Natural killer cell (primary cell): ENCODE data around the gene TRMT44. TPM values are rescaled to one million over a fixed set of nuclear protein-coding genes. Genes with fewer than 3 reads are reported as not detected.

Experiments used
- ATAC-seq, 3 donors: fragments of 150-1000 bp in 2 of 3; fragments of 200-7000 bp in 1 of 3; cut with Tn5 transposase; 1 replicate in 1 of 3; 2 replicates in 2 of 3; pipeline ENCODE4 v1.10.0; 2021; ENCODE audit warnings: mild to moderate bottlenecking in 2 of 3, moderate library complexity in 2 of 3
- DNase-seq, 2 donors: peaks; one replicate each; pipeline versions ENCODE4 v3.0.0 to v3.0.0-alpha.2; 2013 to 2021; ENCODE audit warnings: mixed read lengths in 1 of 2
- H3K27ac ChIP-seq: one replicate; pipeline ENCODE4 v1.5.1; 2013; ENCODE audit warnings: mild to moderate bottlenecking, low read length
- H3K27me3 ChIP-seq: one replicate; pipeline ENCODE4 v1.6.1; 2013; ENCODE audit warnings: low read length; ENCODE audit not compliant: control insufficient read depth, insufficient read depth
- H3K36me3 ChIP-seq: one replicate; pipeline ENCODE4 v1.6.1; 2013; ENCODE audit warnings: low read length; ENCODE audit not compliant: control insufficient read depth, insufficient read depth
- H3K4me1 ChIP-seq: one replicate; pipeline ENCODE4 v1.6.1; 2013; ENCODE audit warnings: low read length; ENCODE audit not compliant: control insufficient read depth, insufficient read depth
- H3K4me3 ChIP-seq: one replicate; pipeline ENCODE4 v1.5.1; 2013; ENCODE audit warnings: low read length
- H3K9me3 ChIP-seq: one replicate; pipeline ENCODE4 v1.6.1; 2013; ENCODE audit warnings: low read length; ENCODE audit not compliant: control insufficient read depth, insufficient read depth
- H3K27ac Mint-ChIP-seq, 2 donors: one replicate each; pipeline ENCODE4 v1.8.0; 2022; ENCODE audit warnings: mild to moderate bottlenecking in 2 of 2, mixed read lengths in 2 of 2, moderate library complexity in 1 of 2
- H3K27me3 Mint-ChIP-seq, 2 donors: one replicate each; pipeline ENCODE4 v1.8.0; 2022; ENCODE audit warnings: low read depth in 2 of 2, mixed read lengths in 2 of 2
- H3K36me3 Mint-ChIP-seq: one replicate; pipeline ENCODE4 v1.8.0; 2022; ENCODE audit warnings: mixed read lengths
- H3K4me1 Mint-ChIP-seq, 2 donors: one replicate each; pipeline ENCODE4 v1.8.0; 2022; ENCODE audit warnings: mixed read lengths in 2 of 2
- H3K4me3 Mint-ChIP-seq: one replicate; pipeline ENCODE4 v1.8.0; 2022; ENCODE audit warnings: mild to moderate bottlenecking, moderate library complexity, mixed read lengths
- H3K9me3 Mint-ChIP-seq, 2 donors: one replicate each; pipeline ENCODE4 v1.8.0; 2022; ENCODE audit warnings: mixed read lengths in 2 of 2
- CTCF ChIP-seq: fragments of 200-600 bp; IDR thresholded peaks from one replicate; pipeline ENCODE4 v1.8.0; 2022; ENCODE audit warnings: antibody characterized with exemption
- WGBS: methylation state at CpG from one replicate; pipeline ENCODE4 v1.1.7; 2013; ENCODE audit warnings: missing lambda C conversion rate; ENCODE audit not compliant: insufficient coverage; 5-methylcytosine and 5-hydroxymethylcytosine counted together
- intact Hi-C: fragments of 100-400 bp; cut with micrococcal nuclease; formaldehyde crosslinking; loops from one replicate; pipeline ENCODE4 v1.14.2; 2022
- total RNA-seq, 4 donors: library from RNA; stranded (reverse); fragments of 120-200 nt in 1 of 4; gene quantifications; one replicate each; pipeline versions ENCODE4 v1.2.3 to v1.2.4, GENCODE V29; 2013 to 2022

TRMT44 gene
- total RNA-seq, 3 donors from 2014 or later (not counting 1 experiment from before 2014, with no cell fraction given), result 24.4 to 37.5 (median 34.3) TPM

DNA sequence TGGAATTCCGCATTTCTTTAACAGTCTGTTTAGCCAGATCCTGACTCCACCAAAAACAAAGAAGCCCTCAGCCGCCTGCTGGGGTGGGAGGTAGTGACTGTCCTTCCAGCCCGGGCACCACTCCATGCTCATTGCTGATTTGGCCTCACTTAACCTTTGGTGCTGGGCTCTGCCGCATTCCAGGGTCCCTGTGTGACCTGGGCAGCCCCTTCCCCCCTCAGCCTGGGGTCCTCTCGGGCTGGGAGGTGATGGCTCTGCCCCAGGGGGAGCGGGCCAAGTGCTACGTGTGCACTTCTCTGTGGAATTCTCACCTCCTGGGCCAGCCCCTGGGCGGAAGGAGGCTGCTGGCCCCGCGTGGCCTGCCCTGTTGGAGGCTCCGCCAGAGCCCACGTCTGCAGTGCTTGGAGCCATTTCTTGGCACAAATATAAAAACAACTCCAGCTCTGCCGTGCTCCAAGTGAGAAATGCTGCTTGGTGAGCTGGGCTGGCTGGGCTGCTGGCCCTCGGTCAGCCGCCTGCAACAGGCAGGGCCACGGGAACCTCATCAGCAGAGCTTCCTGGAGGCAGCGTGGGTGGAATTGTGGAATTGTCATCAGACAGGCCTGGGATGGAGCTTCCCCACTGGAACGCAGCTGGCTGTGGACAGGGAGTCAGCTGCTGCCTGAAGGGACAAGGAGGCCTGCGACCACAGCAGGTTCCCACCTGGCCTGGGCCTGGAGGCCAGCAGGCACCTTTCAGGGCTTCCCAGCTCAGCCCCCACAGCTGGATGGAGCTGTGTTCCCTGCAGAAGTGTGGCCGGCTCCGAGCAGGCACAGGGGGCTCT is 66.0 kb downstream of the TRMT44 start:
- Mint-ChIP-seq H3K27ac (no peak overlapping the region), H3K36me3 (no peaks in the 10 kb centered on the region), H3K4me3 (no peak overlapping the region), H3K27me3 (no peaks in the 10 kb centered on the region), H3K9me3 (no peaks in the 10 kb centered on the region), H3K4me1 (no peaks in the 10 kb centered on the region)
- Histone ChIP-seq H3K4me1 (no peaks in the 10 kb centered on the region), H3K27ac (no peak overlapping the region), H3K27me3 (no peaks in the 10 kb centered on the region), H3K9me3 (no peaks in the 10 kb centered on the region), H3K4me3 (no peak overlapping the region), H3K36me3 (no peaks in the 10 kb centered on the region)
- no peak for DNase-seq
- no peak for TF ChIP-seq CTCF
- intact Hi-C loops, result no loop called here
- 75% methylated on average over 21 of the region's 21 CpGs for WGBS
- no peak for ATAC-seq

DNA sequence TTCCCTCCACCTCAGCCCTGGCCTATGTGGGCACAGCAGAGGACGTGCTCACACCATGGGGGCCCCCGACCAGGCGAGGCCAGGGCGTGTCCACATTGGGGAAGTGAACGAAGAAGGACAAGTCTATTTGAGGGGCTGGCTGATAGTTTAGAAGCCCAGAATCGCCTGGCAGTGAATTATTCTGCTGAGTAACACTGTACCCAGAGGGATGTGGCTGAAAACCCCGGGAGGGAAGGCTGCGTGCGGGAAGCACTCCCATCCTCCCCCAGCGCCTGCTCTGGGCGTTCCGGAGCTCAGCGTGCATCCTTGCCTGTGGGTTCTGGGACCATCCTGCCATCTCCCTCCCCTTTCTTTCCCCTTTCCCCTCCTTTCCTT is 66.6 kb downstream of the TRMT44 start:
- no peak overlapping the region for H3K4me3 Mint-ChIP-seq
- no peaks in the 10 kb centered on the region for H3K36me3 Mint-ChIP-seq
- Histone ChIP-seq H3K27me3 (no peaks in the 10 kb centered on the region), H3K27ac (no peak overlapping the region), H3K4me1 (no peaks in the 10 kb centered on the region), H3K4me3 (no peak overlapping the region), H3K9me3 (no peaks in the 10 kb centered on the region), H3K36me3 (no peaks in the 10 kb centered on the region)
- no peak for DNase-seq
- no peaks in the 10 kb centered on the region for H3K27me3 Mint-ChIP-seq
- no peak for TF ChIP-seq CTCF
- no peaks in the 10 kb centered on the region for H3K4me1 Mint-ChIP-seq
- 80% methylated on average over 13 of the region's 13 CpGs for WGBS
- H3K9me3 Mint-ChIP-seq, result no peaks in the 10 kb centered on the region
- intact Hi-C loops, result no loop called here
- H3K27ac Mint-ChIP-seq, result no peak overlapping the region
- no peak for ATAC-seq

- no peaks in the 10 kb centered on the region for H3K4me1 ChIP-seq
- H3K9me3 ChIP-seq, result no peaks in the 10 kb centered on the region
- H3K27me3 ChIP-seq, result no peaks in the 10 kb centered on the region
- intact Hi-C loops, result no loop called here
- no peak overlapping the region for H3K4me3 Mint-ChIP-seq
- no peak overlapping the region for H3K4me3 ChIP-seq
- no peak for ATAC-seq
- no peaks in the 10 kb centered on the region for H3K4me1 Mint-ChIP-seq
- no peaks in the 10 kb centered on the region for H3K9me3 Mint-ChIP-seq
- WGBS, result 93% methylated on average over 9 of the region's 9 CpGs
- H3K27me3 Mint-ChIP-seq, result no peaks in the 10 kb centered on the region
- no peaks in the 10 kb centered on the region for H3K36me3 ChIP-seq
- no peaks in the 10 kb centered on the region for H3K36me3 Mint-ChIP-seq
- TF ChIP-seq CTCF, result no peak
- no peak overlapping the region for H3K27ac Mint-ChIP-seq
- DNase-seq, result no peak
- no peak overlapping the region for H3K27ac ChIP-seq
These were observed 67.0 kb downstream of the TRMT44 start for GRCh38 chr4:8507624-8508023.

GRCh38 chr4:8508266-8508665 is 67.7 kb downstream of the TRMT44 start:
- no peaks in the 10 kb centered on the region for H3K27me3 Mint-ChIP-seq
- TF ChIP-seq CTCF, result no peak
- H3K4me1 Mint-ChIP-seq, result no peaks in the 10 kb centered on the region
- H3K4me1 ChIP-seq, result no peaks in the 10 kb centered on the region
- WGBS, result 91% methylated on average over 13 of the region's 13 CpGs
- H3K4me3 ChIP-seq, result no peak overlapping the region
- no peak overlapping the region for H3K27ac ChIP-seq
- no peak overlapping the region for H3K27ac Mint-ChIP-seq
- DNase-seq (no peak), ATAC-seq (peak in 1 of 3 donors; percentile 20)
- no peaks in the 10 kb centered on the region for H3K27me3 ChIP-seq
- H3K4me3 Mint-ChIP-seq, result no peak overlapping the region
- intact Hi-C loops, result no loop called here
- no peaks in the 10 kb centered on the region for H3K36me3 ChIP-seq
- no peaks in the 10 kb centered on the region for H3K9me3 Mint-ChIP-seq
- H3K36me3 Mint-ChIP-seq, result no peaks in the 10 kb centered on the region
- H3K9me3 ChIP-seq, result no peaks in the 10 kb centered on the region
